Activated naive CD8-positive, alpha-beta T cell (primary cell): ENCODE results near the gene SMC6.

ENCODE experiments used
- H3K27ac Mint-ChIP-seq: one replicate; pipeline ENCODE4 v1.8.0; 2021; ENCODE audit warnings: mixed read lengths
- H3K27me3 Mint-ChIP-seq: one replicate; pipeline ENCODE4 v1.8.0; 2021; ENCODE audit warnings: mixed read lengths
- H3K36me3 Mint-ChIP-seq: one replicate; pipeline ENCODE4 v1.8.0; 2021; ENCODE audit warnings: mixed read lengths
- H3K4me1 Mint-ChIP-seq: one replicate; pipeline ENCODE4 v1.8.0; 2021; ENCODE audit warnings: low read depth, mixed read lengths
- H3K4me3 Mint-ChIP-seq: one replicate; pipeline ENCODE4 v1.8.0; 2021; ENCODE audit warnings: mild to moderate bottlenecking, mixed read lengths
- H3K9me3 Mint-ChIP-seq: one replicate; pipeline ENCODE4 v1.8.0; 2021; ENCODE audit warnings: low read depth, mixed read lengths

SMC6 gene

GRCh38 chr2:17637131-17637906 is 116.3 kb downstream of the SMC6 start:
- H3K27ac Mint-ChIP-seq: no peak overlapping the region
- no peaks in the 10 kb centered on the region for H3K27me3 Mint-ChIP-seq
- H3K36me3 Mint-ChIP-seq: no peaks in the 10 kb centered on the region
- H3K4me3 Mint-ChIP-seq: no peak overlapping the region
- no peaks in the 10 kb centered on the region for H3K9me3 Mint-ChIP-seq
- H3K4me1 Mint-ChIP-seq: no peaks in the 10 kb centered on the region

GRCh38 chr2:17636257-17636656 is 117.4 kb downstream of the SMC6 start:
- H3K4me1 Mint-ChIP-seq: no peaks in the 10 kb centered on the region
- H3K9me3 Mint-ChIP-seq: no peaks in the 10 kb centered on the region

GRCh38 chr2:17634997-17635396 is 118.6 kb downstream of the SMC6 start:
- H3K27ac Mint-ChIP-seq: no peak overlapping the region
- no peaks in the 10 kb centered on the region for H3K9me3 Mint-ChIP-seq
- no peaks in the 10 kb centered on the region for H3K36me3 Mint-ChIP-seq
- H3K4me1 Mint-ChIP-seq: no peaks in the 10 kb centered on the region
- H3K4me3 Mint-ChIP-seq: no peak overlapping the region
- H3K27me3 Mint-ChIP-seq: no peaks in the 10 kb centered on the region

More at GRCh38 chr2:17636257-17636656, 117.4 kb downstream of the SMC6 start:
- no peaks in the 10 kb centered on the region for H3K27me3 Mint-ChIP-seq
- no peaks in the 10 kb centered on the region for H3K36me3 Mint-ChIP-seq
- no peak overlapping the region for H3K27ac Mint-ChIP-seq
- H3K4me3 Mint-ChIP-seq: no peak overlapping the region

GRCh38 chr2:17630089-17630488 is 123.5 kb downstream of the SMC6 start:
- Mint-ChIP-seq H3K27me3 (no peaks in the 10 kb centered on the region), H3K27ac (no peak overlapping the region), H3K9me3 (no peaks in the 10 kb centered on the region), H3K36me3 (no peaks in the 10 kb centered on the region), H3K4me3 (no peak overlapping the region), H3K4me1 (no peaks in the 10 kb centered on the region)

- H3K36me3 Mint-ChIP-seq: no peaks in the 10 kb centered on the region
- H3K27me3 Mint-ChIP-seq: peaks cover 2% of the 10 kb centered on the region
- no peaks in the 10 kb centered on the region for H3K4me1 Mint-ChIP-seq
- no peak overlapping the region for H3K27ac Mint-ChIP-seq
- no peak overlapping the region for H3K4me3 Mint-ChIP-seq
- no peaks in the 10 kb centered on the region for H3K9me3 Mint-ChIP-seq
These were observed 125.0 kb downstream of the SMC6 start for GRCh38 chr2:17628349-17629261.

- H3K27me3 Mint-ChIP-seq: peaks cover 2% of the 10 kb centered on the region
- no peak overlapping the region for H3K4me3 Mint-ChIP-seq
- H3K27ac Mint-ChIP-seq: no peak overlapping the region
- H3K36me3 Mint-ChIP-seq: no peaks in the 10 kb centered on the region
- no peaks in the 10 kb centered on the region for H3K4me1 Mint-ChIP-seq
- H3K9me3 Mint-ChIP-seq: no peaks in the 10 kb centered on the region
These were observed 126.2 kb downstream of the SMC6 start for GRCh38 chr2:17627434-17627833.

- Mint-ChIP-seq H3K4me1 (no peaks in the 10 kb centered on the region), H3K4me3 (no peak overlapping the region), H3K27me3 (peaks cover 2% of the 10 kb centered on the region), H3K9me3 (no peaks in the 10 kb centered on the region), H3K27ac (no peak overlapping the region), H3K36me3 (no peaks in the 10 kb centered on the region)
These were observed 126.6 kb downstream of the SMC6 start for GRCh38 chr2:17626986-17627385.

- H3K4me3 Mint-ChIP-seq: no peak overlapping the region
- no peak overlapping the region for H3K27ac Mint-ChIP-seq
- no peaks in the 10 kb centered on the region for H3K36me3 Mint-ChIP-seq
- H3K27me3 Mint-ChIP-seq: peaks cover 3% of the 10 kb centered on the region
- H3K9me3 Mint-ChIP-seq: no peaks in the 10 kb centered on the region
- H3K4me1 Mint-ChIP-seq: no peaks in the 10 kb centered on the region
These were observed 128.2 kb downstream of the SMC6 start for GRCh38 chr2:17625446-17625845.

- Mint-ChIP-seq H3K36me3 (no peaks in the 10 kb centered on the region), H3K27me3 (peaks cover 7% of the 10 kb centered on the region), H3K9me3 (no peaks in the 10 kb centered on the region), H3K4me1 (no peaks in the 10 kb centered on the region), H3K4me3 (no peak overlapping the region), H3K27ac (no peak overlapping the region)
These were observed 131.8 kb downstream of the SMC6 start for GRCh38 chr2:17621781-17622180.

- H3K4me1 Mint-ChIP-seq: no peaks in the 10 kb centered on the region
These were observed 132.8 kb downstream of the SMC6 start for GRCh38 chr2:17620841-17621240.

GRCh38 chr2:17620280-17620679 is 133.3 kb downstream of the SMC6 start:
- no peaks in the 10 kb centered on the region for H3K9me3 Mint-ChIP-seq
- no peak overlapping the region for H3K4me3 Mint-ChIP-seq
- H3K27me3 Mint-ChIP-seq: peaks cover 9% of the 10 kb centered on the region
- no peaks in the 10 kb centered on the region for H3K36me3 Mint-ChIP-seq
- no peak overlapping the region for H3K27ac Mint-ChIP-seq
- H3K4me1 Mint-ChIP-seq: no peaks in the 10 kb centered on the region

More at GRCh38 chr2:17620841-17621240, 132.8 kb downstream of the SMC6 start:
- H3K27me3 Mint-ChIP-seq: peaks cover 9% of the 10 kb centered on the region
- no peak overlapping the region for H3K4me3 Mint-ChIP-seq
- no peak overlapping the region for H3K27ac Mint-ChIP-seq
- H3K36me3 Mint-ChIP-seq: no peaks in the 10 kb centered on the region
- H3K9me3 Mint-ChIP-seq: no peaks in the 10 kb centered on the region

GRCh38 chr2:17617955-17618354 is 135.7 kb downstream of the SMC6 start:
- no peaks in the 10 kb centered on the region for H3K9me3 Mint-ChIP-seq
- H3K4me1 Mint-ChIP-seq: no peaks in the 10 kb centered on the region
- H3K36me3 Mint-ChIP-seq: no peaks in the 10 kb centered on the region
- H3K4me3 Mint-ChIP-seq: no peak overlapping the region
- no peak overlapping the region for H3K27ac Mint-ChIP-seq
- peaks cover 11% of the 10 kb centered on the region for H3K27me3 Mint-ChIP-seq

- peaks cover 11% of the 10 kb centered on the region for H3K27me3 Mint-ChIP-seq
- no peaks in the 10 kb centered on the region for H3K9me3 Mint-ChIP-seq
- no peaks in the 10 kb centered on the region for H3K4me1 Mint-ChIP-seq
- no peaks in the 10 kb centered on the region for H3K36me3 Mint-ChIP-seq
- H3K27ac Mint-ChIP-seq: no peak overlapping the region
- H3K4me3 Mint-ChIP-seq: no peak overlapping the region
These were observed 136.1 kb downstream of the SMC6 start for GRCh38 chr2:17617516-17617915.

GRCh38 chr2:17616405-17616804 is 137.2 kb downstream of the SMC6 start:
- Mint-ChIP-seq H3K9me3 (no peaks in the 10 kb centered on the region), H3K27ac (no peak overlapping the region), H3K4me1 (no peaks in the 10 kb centered on the region), H3K36me3 (no peaks in the 10 kb centered on the region), H3K27me3 (peaks cover 9% of the 10 kb centered on the region), H3K4me3 (no peak overlapping the region)

GRCh38 chr2:17615728-17616351 is 137.8 kb downstream of the SMC6 start:
- H3K9me3 Mint-ChIP-seq: no peaks in the 10 kb centered on the region
- peaks cover 9% of the 10 kb centered on the region for H3K27me3 Mint-ChIP-seq
- H3K4me1 Mint-ChIP-seq: no peaks in the 10 kb centered on the region
- H3K36me3 Mint-ChIP-seq: no peaks in the 10 kb centered on the region
- H3K27ac Mint-ChIP-seq: no peak overlapping the region
- no peak overlapping the region for H3K4me3 Mint-ChIP-seq
